CD4-positive, alpha-beta T cell treated with Interleukin-6 for 4 hours (primary cell): ENCODE measurements around the gene JAML.

Source experiments
- DNase-seq: peaks from one replicate; pipeline ENCODE4 v3.0.0-alpha.2; 2020; ENCODE audit warnings: mixed read lengths

Gene JAML

DNA sequence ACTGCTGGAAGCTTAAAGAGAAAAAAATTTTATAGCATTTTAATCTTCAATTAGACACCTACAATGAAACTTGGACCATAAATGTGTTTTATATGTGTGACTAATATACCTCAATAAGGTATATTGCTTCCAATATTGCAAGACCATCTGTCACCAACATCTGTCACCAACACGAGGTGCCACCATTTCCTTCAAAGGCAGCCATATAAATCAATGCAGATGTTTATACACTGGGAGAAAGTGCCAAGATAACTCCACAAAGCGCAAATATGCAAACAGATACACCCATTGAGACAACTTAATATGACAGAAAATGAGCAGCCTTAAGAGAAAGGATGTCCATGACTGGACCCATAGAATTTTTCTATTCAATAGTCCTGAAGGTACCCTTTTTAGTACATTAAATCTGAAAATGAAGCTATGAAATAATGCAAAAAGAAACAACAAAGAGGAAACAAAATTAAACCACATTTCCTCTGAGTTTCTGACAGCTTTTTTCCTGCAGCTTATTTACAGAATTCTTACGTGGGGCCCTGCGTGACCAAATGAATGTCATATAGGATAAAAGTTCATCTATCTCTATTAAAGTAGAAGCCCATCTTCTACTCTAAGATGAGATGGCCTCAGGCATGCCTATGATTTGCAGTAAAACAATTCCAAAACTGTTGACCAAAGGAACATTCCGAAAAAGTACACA is 14.8 kb upstream of the JAML start:
- DNase-seq: peak; percentile 26

DNA sequence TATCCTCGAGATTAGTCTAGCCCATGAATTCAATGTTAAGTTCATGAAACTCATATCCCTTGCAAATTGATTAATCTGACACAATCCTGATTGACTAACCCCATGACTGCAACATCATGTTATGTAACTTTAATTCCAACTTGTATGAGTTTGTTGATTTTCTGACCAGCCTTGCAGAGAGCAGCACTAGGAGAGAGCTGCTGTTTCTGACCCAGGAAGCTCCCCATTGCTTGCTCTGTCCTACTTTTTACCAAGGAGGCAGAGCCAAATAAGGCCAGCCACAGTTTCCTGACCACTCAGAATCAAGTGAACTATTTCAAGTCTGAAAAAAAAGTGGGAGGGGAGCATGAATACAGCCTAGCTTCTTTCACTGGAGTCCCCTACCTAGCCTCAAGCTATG is 14.1 kb upstream of the JAML start:
- no peak for DNase-seq

DNA sequence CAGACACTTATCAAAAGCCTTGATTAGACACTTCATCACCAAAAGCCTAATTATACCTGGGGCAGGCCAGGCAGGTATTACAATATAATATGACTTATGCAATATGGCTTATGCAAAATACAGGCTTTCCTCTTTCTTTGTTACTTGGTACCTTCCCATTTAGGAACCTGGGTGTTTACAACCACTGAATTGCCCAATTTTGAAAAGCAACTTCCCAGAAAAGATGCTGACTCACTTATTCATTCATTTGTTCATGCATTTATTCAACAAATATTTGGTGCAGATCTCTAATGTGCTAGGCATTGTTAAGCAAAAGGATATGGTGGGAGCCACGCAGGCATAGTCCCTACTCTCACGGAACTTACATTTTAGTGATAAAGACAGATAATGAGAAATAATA is 13.6 kb upstream of the JAML start:
- no peak for DNase-seq

DNA sequence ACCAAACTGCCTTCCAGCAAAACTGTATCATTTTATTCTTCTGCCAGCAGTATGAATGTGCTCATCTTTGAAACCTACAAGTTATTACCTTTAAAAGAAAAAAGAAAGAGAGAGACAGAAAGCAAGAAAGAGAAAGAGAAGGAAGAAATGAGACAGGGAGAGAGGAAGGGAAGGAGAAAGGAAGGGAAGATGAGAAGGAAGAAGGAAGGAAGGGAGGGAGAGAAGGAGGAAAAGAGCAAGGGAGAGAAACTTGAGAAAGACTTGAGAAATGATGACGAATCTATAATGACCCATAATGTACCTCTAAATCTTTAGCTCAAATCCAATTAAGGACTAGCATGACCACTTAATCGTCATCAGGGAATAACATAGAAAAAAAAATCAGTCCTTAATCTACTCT is 11.4 kb upstream of the JAML start:
- no peak for DNase-seq

- no peak for DNase-seq
These were observed 10.0 kb upstream of the JAML start for GRCh38 chr11:118234833-118235232.

GRCh38 chr11:118233850-118234249 is 9.0 kb upstream of the JAML start:
- no peak for DNase-seq

GRCh38 chr11:118233377-118233776 is 8.6 kb upstream of the JAML start:
- DNase-seq: no peak

- DNase-seq: peak; percentile 59
These were observed 7.8 kb upstream of the JAML start for GRCh38 chr11:118232659-118233058.

DNA sequence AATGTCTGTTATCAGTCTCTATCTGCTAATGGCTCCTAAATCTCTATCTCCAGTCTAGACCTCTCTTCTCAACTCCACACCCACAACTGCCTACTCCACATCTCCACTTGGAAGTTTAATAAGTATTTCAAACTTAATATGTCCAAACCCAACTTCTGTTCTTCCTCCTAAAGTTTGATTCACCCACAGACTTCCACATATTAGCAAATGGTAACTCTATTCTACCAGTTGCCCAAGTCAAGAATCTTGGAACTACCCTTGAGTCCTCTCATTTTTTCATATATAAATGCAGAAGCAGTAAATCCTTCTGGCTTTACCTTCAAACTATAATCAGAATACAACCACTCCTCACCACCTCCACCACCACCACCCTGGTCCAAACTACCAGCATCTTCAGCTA is 6.7 kb upstream of the JAML start:
- no peak for DNase-seq

- DNase-seq: peak; percentile 72
These were observed 5.3 kb upstream of the JAML start for GRCh38 chr11:118230088-118230487.

GRCh38 chr11:118229274-118229847 is 4.5 kb upstream of the JAML start:
- DNase-seq: no peak

- peak; percentile 42 for DNase-seq
These were observed 3.3 kb upstream of the JAML start for GRCh38 chr11:118227865-118228785.

DNA sequence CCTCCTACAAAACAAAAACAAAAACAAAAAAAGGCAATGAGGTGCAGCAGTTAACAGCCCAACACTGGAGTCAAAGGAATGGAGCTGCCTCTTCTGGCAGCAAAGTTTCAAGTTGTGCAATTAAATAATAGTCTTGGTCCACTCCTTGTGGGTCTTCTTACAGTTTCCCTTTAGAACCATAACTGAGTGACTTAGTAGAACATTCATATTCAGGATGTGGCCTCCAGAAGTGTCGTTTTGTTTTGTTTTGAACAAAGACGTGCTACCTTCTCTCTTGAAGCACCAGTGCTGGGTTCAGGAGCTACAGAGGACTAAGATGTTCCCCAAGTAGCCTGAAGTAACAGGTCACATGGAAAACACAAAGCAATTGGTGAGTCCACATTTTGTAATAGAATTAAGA is 2.0 kb upstream of the JAML start:
- peak; percentile 40 for DNase-seq

GRCh38 chr11:118226296-118226695 is 1.5 kb upstream of the JAML start:
- DNase-seq: no peak

DNA sequence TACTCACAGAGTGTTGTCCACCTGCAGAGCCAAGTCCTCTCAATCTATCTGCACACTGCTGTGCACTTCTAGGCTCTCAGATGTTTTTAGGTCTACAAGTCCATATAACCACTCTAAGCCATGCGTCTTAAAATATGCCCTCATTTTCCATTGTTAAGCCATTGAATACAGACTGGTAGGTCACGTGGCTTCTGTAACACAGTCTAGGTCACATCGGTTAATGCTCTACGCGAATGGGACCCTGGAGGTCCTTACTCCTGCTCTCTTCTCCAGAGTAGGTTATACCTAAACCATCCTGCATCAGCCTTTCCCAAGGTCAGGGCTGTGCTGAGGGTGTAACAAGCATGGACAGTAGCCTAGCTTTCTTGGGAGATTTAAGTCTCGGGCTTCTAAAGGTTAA is 819 bp downstream of the JAML start:
- peak; percentile 43 for DNase-seq

- peak; percentile 28 for DNase-seq
These were observed 1.2 kb downstream of the JAML start for GRCh38 chr11:118223570-118223969.

GRCh38 chr11:118222437-118222836 is 2.4 kb downstream of the JAML start:
- no peak for DNase-seq

DNA sequence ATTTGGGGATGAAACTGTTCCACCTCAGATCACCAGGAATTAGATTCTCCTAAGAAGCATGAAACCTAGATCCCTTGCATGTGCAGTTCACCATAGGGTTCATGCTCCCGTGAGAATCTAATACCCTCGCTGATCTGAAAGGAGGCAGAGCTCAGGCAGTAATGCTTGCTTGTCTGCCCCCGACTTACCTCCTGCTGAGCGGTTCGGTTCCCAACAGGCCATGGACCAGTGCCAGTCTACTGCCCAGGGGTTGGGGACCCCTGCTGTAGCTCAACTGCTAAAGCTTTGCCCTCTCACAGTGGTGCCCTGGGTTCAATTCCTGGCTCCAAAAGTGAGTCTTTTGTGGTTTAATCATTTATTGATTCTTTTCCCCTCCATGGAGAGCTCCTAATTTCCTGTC is 3.4 kb downstream of the JAML start:
- DNase-seq: no peak

- DNase-seq: no peak
These were observed 5.1 kb downstream of the JAML start for GRCh38 chr11:118219732-118220131.

GRCh38 chr11:118219244-118219643 is 5.6 kb downstream of the JAML start:
- no peak for DNase-seq

DNA sequence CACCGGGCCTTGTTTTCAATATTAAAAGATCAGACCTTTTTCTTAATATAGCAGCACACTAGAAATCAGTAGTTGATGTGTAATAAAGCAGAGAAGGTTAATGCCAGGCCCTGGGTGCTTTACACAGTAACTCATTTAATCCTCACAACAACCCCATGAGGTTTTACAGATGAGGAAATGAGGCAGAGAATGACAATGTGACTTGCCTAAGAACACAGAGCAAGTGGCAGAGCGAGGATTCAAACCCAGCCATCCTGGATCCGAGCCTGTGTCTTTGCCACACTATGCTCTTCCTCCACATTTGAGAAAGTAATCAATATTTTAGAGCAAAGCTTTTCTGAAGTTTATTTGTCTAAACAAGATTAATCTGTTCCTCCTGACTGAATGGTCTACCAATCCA is 7.2 kb downstream of the JAML start:
- peak; percentile 40 for DNase-seq

DNA sequence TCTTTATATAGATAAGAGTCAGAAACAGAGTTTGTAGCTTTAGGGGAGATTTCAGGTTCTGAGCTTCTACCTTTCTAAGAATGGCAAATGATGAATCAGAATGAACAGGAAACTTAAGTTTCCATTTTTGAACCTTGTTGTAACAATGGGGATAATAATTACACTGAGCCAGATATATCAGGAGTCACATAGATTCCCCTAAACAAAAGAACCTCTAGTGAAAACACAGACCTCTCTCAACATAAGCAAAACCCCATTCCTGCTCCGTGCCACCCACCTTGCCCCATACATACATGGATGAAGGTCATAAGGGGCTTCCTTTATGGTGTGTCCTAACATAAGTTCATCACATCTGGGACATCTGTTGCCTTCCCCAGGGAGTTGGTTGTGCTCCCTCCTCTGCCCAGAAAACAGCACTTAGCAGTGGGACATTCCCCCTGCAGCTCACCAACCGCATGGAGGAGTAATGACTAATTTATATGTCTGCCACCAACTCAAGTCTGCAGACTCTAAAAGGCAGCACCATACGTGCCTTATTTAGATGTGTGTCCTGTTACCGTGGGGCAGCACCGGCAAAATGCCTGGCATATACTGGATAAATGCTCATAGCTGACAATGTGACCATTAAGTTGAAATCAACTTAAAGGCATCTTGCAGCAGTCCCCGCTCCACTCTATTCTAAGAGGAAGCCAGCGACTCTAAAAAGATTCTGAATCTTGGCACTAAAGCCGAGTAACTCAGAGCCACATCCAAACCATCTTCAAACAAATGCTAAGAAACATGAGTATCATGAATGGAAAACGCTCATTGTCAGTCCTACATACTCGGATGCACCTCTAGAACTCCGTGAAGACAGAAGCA is 8.0 kb downstream of the JAML start:
- DNase-seq: peak; percentile 59

- no peak for DNase-seq
These were observed 9.0 kb downstream of the JAML start for GRCh38 chr11:118215765-118216164.
